HepG2 (cell line): ENCODE measurements around the gene ZFX. TPM values are rescaled to one million over a fixed set of nuclear protein-coding genes. Genes with fewer than 3 reads are reported as not detected.

Experiments used
- DR1 ChIP-seq: sonication (generic); formaldehyde crosslinking; IDR thresholded peaks from 2 replicates; pipeline ENCODE4 v1.8.0; 2021; ENCODE audit warnings: mild to moderate bottlenecking, missing genetic modification reagents, inconsistent platforms
- MEIS2 ChIP-seq: sonication (generic); formaldehyde crosslinking; IDR thresholded peaks from 2 replicates; pipeline ENCODE4 v1.9.0; 2021; ENCODE audit warnings: mild to moderate bottlenecking, missing genetic modification reagents
- PRDM4 ChIP-seq: sonication (generic); formaldehyde crosslinking; IDR thresholded peaks from 2 replicates; pipeline ENCODE4 v1.9.0; 2021; ENCODE audit warnings: missing genetic modification reagents, borderline replicate concordance
- SAFB2 ChIP-seq: sonication (generic); formaldehyde crosslinking; IDR thresholded peaks from 2 replicates; pipeline ENCODE4 v1.5.1; 2020; ENCODE audit warnings: missing genetic modification reagents, low read depth, mild to moderate bottlenecking, borderline replicate concordance
- SIX1 ChIP-seq: sonication (generic); formaldehyde crosslinking; IDR thresholded peaks from 2 replicates; pipeline ENCODE4 v1.4.0; 2020; ENCODE audit warnings: missing genetic modification reagents, borderline replicate concordance
- SMC3 ChIP-seq: IDR thresholded peaks from 2 replicates; pipeline ENCODE4 v1.6.1; 2011; ENCODE audit warnings: low read length, improper control_type of control experiment
- SRY ChIP-seq: sonication (generic); formaldehyde crosslinking; IDR thresholded peaks from 2 replicates; pipeline ENCODE4 v1.8.0; 2022; ENCODE audit warnings: mild to moderate bottlenecking, missing genetic modification reagents
- STAG1 ChIP-seq: sonication (generic); formaldehyde crosslinking; IDR thresholded peaks from 2 replicates; pipeline ENCODE4 v1.4.0; 2020; ENCODE audit warnings: missing genetic modification reagents
- ZBTB10 ChIP-seq: sonication (generic); formaldehyde crosslinking; IDR thresholded peaks from 2 replicates; pipeline ENCODE4 v1.4.0; 2020; ENCODE audit warnings: missing genetic modification reagents, borderline replicate concordance
- ZNF121 ChIP-seq: sonication (generic); formaldehyde crosslinking; IDR thresholded peaks from 2 replicates; pipeline ENCODE4 v1.5.0; 2020; ENCODE audit warnings: mild to moderate bottlenecking, missing genetic modification reagents
- ZNF20 ChIP-seq: sonication (generic); formaldehyde crosslinking; IDR thresholded peaks from 2 replicates; pipeline ENCODE4 v1.4.0; 2020; ENCODE audit warnings: mild to moderate bottlenecking, moderate library complexity, missing genetic modification reagents
- ZNF253 ChIP-seq: sonication (generic); formaldehyde crosslinking; IDR thresholded peaks from 2 replicates; pipeline ENCODE4 v1.8.0; 2022; ENCODE audit warnings: mild to moderate bottlenecking, missing genetic modification reagents, borderline replicate concordance
- ZNF407 ChIP-seq: sonication (generic); formaldehyde crosslinking; IDR thresholded peaks from one replicate; pipeline ENCODE4 v1.5.1; 2020; ENCODE audit warnings: mild to moderate bottlenecking, missing genetic modification reagents; ENCODE audit errors: not compliant biosample characterization
- ZNF678 ChIP-seq: sonication (generic); formaldehyde crosslinking; IDR thresholded peaks from 2 replicates; pipeline ENCODE4 v1.4.0; 2020; ENCODE audit warnings: mild to moderate bottlenecking, missing genetic modification reagents
- polyA plus RNA-seq, 8 experiments: library from polyadenylated mRNA; depleted of rRNA in 3 of 8; stranded (reverse) in 7 of 8; unstranded in 1 of 8; fragments of >200 nt; fragmentation: Illumina TruSeq in 4 of 8; extraction: Trizol in 4 of 8; gene quantifications; 2 replicates each; pipeline versions ENCODE4 v1.2.1 to v1.2.3, GENCODE V29; 2011 to 2016; ENCODE audit warnings: low read depth in 4 of 8, missing spikeins in 1 of 8, mixed read lengths in 1 of 8; ENCODE audit not compliant: insufficient read depth in 1 of 8
- total RNA-seq, 5 experiments: library from RNA; depleted of rRNA; stranded (reverse); fragments of >200 nt; fragmentation: Illumina TruSeq; extraction: Trizol; gene quantifications; 2 replicates each; pipeline ENCODE4 v1.2.3, GENCODE V29; 2016; ENCODE audit warnings: low read depth in 1 of 5

The ZFX gene
- total and polyA plus RNA-seq, 2 of the 13 experiments (the other 11 are each of a cell fraction or from before 2014, with no cell fraction given), result 13.8 to 37.3 TPM

- TF ChIP-seq ZNF407 (CRISPR knock-in tag), result no peak
- no peak for TF ChIP-seq SAFB2 (CRISPR knock-in tag)
- no peak for TF ChIP-seq ZNF121 (CRISPR knock-in tag)
- no peak for TF ChIP-seq PRDM4 (CRISPR knock-in tag)
- TF ChIP-seq ZBTB10, result no peak
- TF ChIP-seq ZNF20 (CRISPR knock-in tag), result no peak
- TF ChIP-seq DR1 (CRISPR knock-in tag), result no peak
- no peak for TF ChIP-seq ZNF678 (CRISPR knock-in tag)
- peak; percentile 58 for TF ChIP-seq STAG1 (CRISPR knock-in tag)
- TF ChIP-seq SRY, result no peak
- peak; percentile 19; the same call in 1 of the 2 replicates for TF ChIP-seq SMC3
- no peak for TF ChIP-seq ZNF253 (CRISPR knock-in tag)
- no peak for TF ChIP-seq MEIS2 (CRISPR knock-in tag)
- no peak for TF ChIP-seq SIX1 (CRISPR knock-in tag)
These were observed 92.5 kb downstream of the ZFX start (continued) for GRCh38 chrX:24241822-24242648.
